ENCODE data around the gene SERINC5.
"Not testable (repeated sequence)": the region's sequence is repeated elsewhere in the genome, so short reads cannot be mapped to it uniquely, and the experiment has no call there.

Gene SERINC5

GRCh38 chr5:80192507-80193241 is 63.2 kb downstream of the SERINC5 start:
- DNase-seq: peak; percentile 53

GRCh38 chr5:80191991-80192398 is 63.9 kb downstream of the SERINC5 start:
- peak; percentile 50 for DNase-seq

- no peak for DNase-seq
These were observed 64.5 kb downstream of the SERINC5 start for GRCh38 chr5:80191397-80191796.

- DNase-seq: no peak
These were observed 64.9 kb downstream of the SERINC5 start for GRCh38 chr5:80190960-80191359.

- no peak for DNase-seq
These were observed 66.1 kb downstream of the SERINC5 start for GRCh38 chr5:80189701-80190100.

GRCh38 chr5:80189201-80189600 is 66.6 kb downstream of the SERINC5 start:
- no peak for DNase-seq

- no peak for DNase-seq
These were observed 68.3 kb downstream of the SERINC5 start for GRCh38 chr5:80187421-80188090.

- not testable (repeated sequence) for DNase-seq
These were observed 70.3 kb downstream of the SERINC5 start for GRCh38 chr5:80185535-80185934.

GRCh38 chr5:80185095-80185494 is 70.8 kb downstream of the SERINC5 start:
- DNase-seq: no peak

- no peak for DNase-seq
These were observed 71.4 kb downstream of the SERINC5 start for GRCh38 chr5:80184235-80185023.

- DNase-seq: not testable (repeated sequence)
These were observed 72.1 kb downstream of the SERINC5 start for GRCh38 chr5:80183728-80184234.

GRCh38 chr5:80182809-80183580 is 72.9 kb downstream of the SERINC5 start:
- DNase-seq: no peak

- DNase-seq: no peak
These were observed 74.1 kb downstream of the SERINC5 start for GRCh38 chr5:80181618-80182211.

GRCh38 chr5:80177236-80177635 is 78.6 kb downstream of the SERINC5 start:
- DNase-seq: no peak

- no peak for DNase-seq
These were observed 80.5 kb downstream of the SERINC5 start for GRCh38 chr5:80175337-80175736.

- no peak for DNase-seq
These were observed 81.1 kb downstream of the SERINC5 start for GRCh38 chr5:80174790-80175189.

- no peak for DNase-seq
These were observed 83.7 kb downstream of the SERINC5 start for GRCh38 chr5:80172067-80172695.

- DNase-seq: no peak
These were observed 85.7 kb downstream of the SERINC5 start for GRCh38 chr5:80170117-80170535.

- DNase-seq: no peak
These were observed 87.3 kb downstream of the SERINC5 start for GRCh38 chr5:80168388-80169028.

GRCh38 chr5:80165452-80165851 is 90.4 kb downstream of the SERINC5 start:
- no peak for DNase-seq

- no peak for DNase-seq
These were observed 94.7 kb downstream of the SERINC5 start for GRCh38 chr5:80161165-80161564.

Data from left hindlimb (tissue), 1 donor.